Trophoblast cell (in vitro differentiated cells and primary cell): Measurements from ENCODE around the gene LYPD4.
A peak's percentile ranks its signal among the peaks of the same experiment; 100 is the strongest.

ENCODE experiments used
- DNase-seq, 2 donors: peaks; one replicate each; pipeline ENCODE4 v3.0.0-alpha.2; 2016
- H2AFZ ChIP-seq: 2 replicates; pipeline ENCODE4 v1.6.1; 2013; ENCODE audit warnings: low read length, moderate library complexity, mild to moderate bottlenecking; ENCODE audit not compliant: insufficient read depth, poor library complexity
- H2AK5ac ChIP-seq: 2 replicates; pipeline ENCODE4 v1.6.1; 2013; ENCODE audit warnings: mild to moderate bottlenecking, low read length
- H2BK120ac ChIP-seq: 2 replicates; pipeline ENCODE4 v1.6.1; 2013; ENCODE audit warnings: low read length, mild to moderate bottlenecking, moderate library complexity; ENCODE audit not compliant: insufficient read depth, poor library complexity
- H2BK12ac ChIP-seq: 2 replicates; pipeline ENCODE4 v1.6.1; 2013; ENCODE audit warnings: mild to moderate bottlenecking, low read length, moderate library complexity
- H2BK5ac ChIP-seq: 2 replicates; pipeline ENCODE4 v1.6.1; 2013; ENCODE audit warnings: low read length, low read depth, moderate library complexity, mild to moderate bottlenecking; ENCODE audit not compliant: poor library complexity
- H3K14ac ChIP-seq: 2 replicates; pipeline ENCODE4 v1.6.1; 2013; ENCODE audit warnings: mild to moderate bottlenecking, low read length
- H3K18ac ChIP-seq: 2 replicates; pipeline ENCODE4 v1.6.1; 2013; ENCODE audit warnings: mild to moderate bottlenecking, low read length
- H3K23ac ChIP-seq: 2 replicates; pipeline ENCODE4 v1.6.1; 2013; ENCODE audit warnings: low read length
- H3K27ac ChIP-seq: 2 replicates; pipeline ENCODE4 v1.5.1; 2013; ENCODE audit warnings: low read depth, mild to moderate bottlenecking, inconsistent platforms, low read length, moderate library complexity
- H3K27me3 ChIP-seq: 2 replicates; pipeline ENCODE4 v1.6.1; 2013; ENCODE audit warnings: inconsistent platforms, mild to moderate bottlenecking, low read length, moderate library complexity; ENCODE audit not compliant: insufficient read depth
- H3K36me3 ChIP-seq, 2 experiments: 1 replicate in 1 of 2; 2 replicates in 1 of 2; pipeline ENCODE4 v1.6.1; 2013; ENCODE audit warnings: low read length in 2 of 2, mild to moderate bottlenecking in 2 of 2, moderate library complexity in 1 of 2; ENCODE audit not compliant: insufficient read depth in 2 of 2, control insufficient read depth in 1 of 2
- H3K4ac ChIP-seq: 2 replicates; pipeline ENCODE4 v1.6.1; 2013; ENCODE audit warnings: low read depth, mild to moderate bottlenecking, low read length, moderate library complexity
- H3K4me1 ChIP-seq, 2 experiments: 1 replicate in 1 of 2; 2 replicates in 1 of 2; pipeline ENCODE4 v1.6.1; 2013; ENCODE audit warnings: low read length in 2 of 2, mild to moderate bottlenecking in 2 of 2, moderate library complexity in 1 of 2; ENCODE audit not compliant: insufficient read depth in 2 of 2, control insufficient read depth in 1 of 2
- H3K4me2 ChIP-seq: 2 replicates; pipeline ENCODE4 v1.6.1; 2013; ENCODE audit warnings: inconsistent platforms, mild to moderate bottlenecking, low read length, moderate library complexity
- H3K4me3 ChIP-seq: 2 replicates; pipeline ENCODE4 v1.5.1; 2013; ENCODE audit warnings: mild to moderate bottlenecking, low read depth, low read length, inconsistent platforms
- H3K79me1 ChIP-seq: one replicate; pipeline ENCODE4 v1.6.1; 2013; ENCODE audit warnings: low read length
- H3K79me2 ChIP-seq: 2 replicates; pipeline ENCODE4 v1.6.1; 2013; ENCODE audit warnings: low read length, mild to moderate bottlenecking; ENCODE audit not compliant: control insufficient read depth, insufficient read depth, poor library complexity
- H3K9ac ChIP-seq: 2 replicates; pipeline ENCODE4 v1.6.1; 2013; ENCODE audit warnings: mild to moderate bottlenecking, low read length
- H3K9me3 ChIP-seq: 2 replicates; pipeline ENCODE4 v1.6.1; 2013; ENCODE audit warnings: low read depth, mild to moderate bottlenecking, control low read depth, inconsistent platforms, low read length; ENCODE audit not compliant: insufficient read depth
- H4K12ac ChIP-seq: 2 replicates; pipeline ENCODE4 v1.6.1; 2013; ENCODE audit warnings: low read depth, mild to moderate bottlenecking, low read length, moderate library complexity
- H4K8ac ChIP-seq: 2 replicates; pipeline ENCODE4 v1.6.1; 2013; ENCODE audit warnings: low read depth, mild to moderate bottlenecking, low read length, moderate library complexity
- H4K91ac ChIP-seq: one replicate; pipeline ENCODE4 v1.6.1; 2013; ENCODE audit warnings: low read depth, mild to moderate bottlenecking, low read length, moderate library complexity
- WGBS: extraction: QIAGEN DNeasy Blood & Tissue Kit; methylation state at CpG from one replicate; pipeline ENCODE4 v1.1.7; 2013; ENCODE audit warnings: missing lambda C conversion rate; ENCODE audit not compliant: insufficient read length, insufficient coverage; ENCODE audit errors: extremely low coverage; 5-methylcytosine and 5-hydroxymethylcytosine counted together

LYPD4 gene

DNA sequence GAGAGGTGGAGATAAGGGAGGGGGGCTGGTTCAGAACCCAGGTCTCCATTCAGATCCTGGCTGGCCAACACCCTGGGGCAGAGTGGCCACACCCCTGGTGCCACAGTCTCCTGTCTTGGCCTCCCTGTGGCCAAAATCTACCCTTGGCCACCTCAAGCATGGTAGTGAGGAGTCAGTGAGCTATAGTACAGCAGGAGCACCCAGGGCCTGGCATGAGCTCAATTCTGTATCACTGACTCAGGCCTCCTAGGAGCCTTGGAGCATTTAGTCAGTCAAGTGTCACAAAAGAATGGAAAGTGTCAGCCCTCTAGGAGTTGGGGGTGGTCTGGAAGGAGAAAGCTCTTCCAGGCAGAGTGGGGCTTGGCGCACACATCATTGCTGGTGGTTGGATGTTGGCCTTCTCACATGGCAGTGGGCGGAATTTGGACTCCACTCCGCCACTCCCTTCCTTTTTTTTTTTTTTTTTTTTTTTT, 26.0 kb upstream of the LYPD4 start:
- Histone ChIP-seq H3K23ac (no peak overlapping the region), H3K79me1 (no peaks in the 10 kb centered on the region), H4K91ac (no peak overlapping the region), H3K4me3 (no peak overlapping the region), H3K9me3 (no peaks in the 10 kb centered on the region), H3K18ac (no peak overlapping the region), H2BK5ac (no peak overlapping the region), H4K12ac (no peak overlapping the region), H3K36me3 (peaks cover 59 to 64% of the 10 kb centered on the region in 2 experiments), H3K79me2 (no peaks in the 10 kb centered on the region), H3K27ac (no peak overlapping the region), H2BK12ac (no peak overlapping the region), H2AK5ac (no peak overlapping the region), H3K4ac (no peak overlapping the region), H3K27me3 (no peaks in the 10 kb centered on the region), H3K14ac (no peak overlapping the region), H2BK120ac (no peak overlapping the region), H3K9ac (no peak overlapping the region), H3K4me1 (no peaks in the 10 kb centered on the region), H4K8ac (no peak overlapping the region), H2AFZ (no peak overlapping the region), H3K4me2 (no peak overlapping the region)
- WGBS = no CpG with 5 or more reads among the region's 3 CpGs
- no peak for DNase-seq

DNA sequence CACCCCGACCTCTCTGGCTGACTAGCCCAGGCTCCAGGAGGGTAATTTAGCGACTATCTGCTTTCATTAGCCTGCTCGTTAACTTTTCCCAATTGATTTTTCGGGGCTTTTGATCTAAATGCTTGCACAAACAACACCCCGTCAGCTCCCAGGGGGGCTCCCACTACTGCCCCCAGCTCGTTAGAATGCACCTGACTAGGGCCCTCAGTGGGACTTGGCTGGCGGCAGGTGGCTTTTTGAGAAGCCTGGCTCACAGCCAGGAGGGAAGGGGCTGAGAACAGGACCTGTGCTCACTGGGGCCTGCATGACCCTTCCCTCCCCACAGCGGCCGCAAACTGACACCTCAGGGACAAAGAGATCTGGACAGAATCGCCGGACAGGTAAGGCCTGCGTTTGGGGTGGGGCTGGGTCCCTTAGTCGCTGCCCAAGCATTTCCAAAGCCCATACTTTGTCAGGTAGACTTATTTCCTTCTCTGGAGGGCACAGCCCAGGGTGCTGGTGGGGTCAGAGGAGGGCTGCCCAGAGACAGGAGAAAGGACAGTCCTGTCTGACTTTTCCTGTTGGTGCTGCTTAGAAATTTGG, 25.0 kb upstream of the LYPD4 start:
- no CpG with 5 or more reads among the region's 13 CpGs for WGBS
- no peak for DNase-seq

DNA sequence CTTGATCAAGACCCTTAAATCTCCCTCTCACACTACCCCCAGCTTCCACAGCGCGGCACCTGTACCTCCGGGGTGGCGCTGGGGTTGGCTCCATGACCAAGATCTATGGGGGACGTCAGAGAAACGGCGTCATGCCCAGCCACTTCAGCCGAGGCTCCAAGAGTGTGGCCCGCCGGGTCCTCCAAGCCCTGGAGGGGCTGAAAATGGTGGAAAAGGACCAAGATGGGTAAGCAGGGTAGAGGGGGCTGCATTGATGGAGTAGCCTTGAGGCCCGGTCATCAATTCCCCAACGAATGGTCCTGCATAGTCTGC, 24.5 kb upstream of the LYPD4 start:
- DNase-seq = no peak
- peaks cover 0 to 3% of the 10 kb centered on the region in 2 experiments for H3K4me1 ChIP-seq
- H2BK120ac ChIP-seq = no peak overlapping the region
- H3K14ac ChIP-seq = no peak overlapping the region
- no peak overlapping the region for H2AK5ac ChIP-seq
- H3K4me3 ChIP-seq = no peak overlapping the region
- H3K79me2 ChIP-seq = no peaks in the 10 kb centered on the region
- no peaks in the 10 kb centered on the region for H3K9me3 ChIP-seq
- no peak overlapping the region for H3K4ac ChIP-seq
- H3K23ac ChIP-seq = no peak overlapping the region
- no peak overlapping the region for H3K27ac ChIP-seq
- H3K18ac ChIP-seq = no peak overlapping the region
- no peaks in the 10 kb centered on the region for H3K27me3 ChIP-seq
- H4K12ac ChIP-seq = no peak overlapping the region
- no peak overlapping the region for H3K4me2 ChIP-seq
- no peak overlapping the region for H2BK5ac ChIP-seq
- H2BK12ac ChIP-seq = no peak overlapping the region
- H3K36me3 ChIP-seq = peaks cover 71 to 79% of the 10 kb centered on the region in 2 experiments
- no peaks in the 10 kb centered on the region for H3K79me1 ChIP-seq
- no peak overlapping the region for H3K9ac ChIP-seq
- WGBS = no CpG with 5 or more reads among the region's 12 CpGs
- H2AFZ ChIP-seq = no peak overlapping the region
- H4K8ac ChIP-seq = no peak overlapping the region
- H4K91ac ChIP-seq = no peak overlapping the region

More for the DNA sequence above, 25.0 kb upstream of the LYPD4 start:
- Histone ChIP-seq H3K9me3 (no peaks in the 10 kb centered on the region), H3K79me2 (no peaks in the 10 kb centered on the region), H4K91ac (no peak overlapping the region), H3K27me3 (no peaks in the 10 kb centered on the region), H3K4me1 (peaks cover 0 to 2% of the 10 kb centered on the region in 2 experiments), H3K18ac (no peak overlapping the region), H4K12ac (peak overlapping the region; percentile 16), H3K23ac (no peak overlapping the region), H2AFZ (no peak overlapping the region), H3K27ac (no peak overlapping the region), H3K4me2 (no peak overlapping the region), H3K79me1 (no peaks in the 10 kb centered on the region), H2BK120ac (no peak overlapping the region), H4K8ac (no peak overlapping the region), H3K4me3 (no peak overlapping the region), H3K9ac (no peak overlapping the region), H2AK5ac (no peak overlapping the region), H3K36me3 (peaks cover 66 to 74% of the 10 kb centered on the region in 2 experiments), H2BK5ac (no peak overlapping the region), H2BK12ac (no peak overlapping the region), H3K14ac (no peak overlapping the region), H3K4ac (no peak overlapping the region)

DNA sequence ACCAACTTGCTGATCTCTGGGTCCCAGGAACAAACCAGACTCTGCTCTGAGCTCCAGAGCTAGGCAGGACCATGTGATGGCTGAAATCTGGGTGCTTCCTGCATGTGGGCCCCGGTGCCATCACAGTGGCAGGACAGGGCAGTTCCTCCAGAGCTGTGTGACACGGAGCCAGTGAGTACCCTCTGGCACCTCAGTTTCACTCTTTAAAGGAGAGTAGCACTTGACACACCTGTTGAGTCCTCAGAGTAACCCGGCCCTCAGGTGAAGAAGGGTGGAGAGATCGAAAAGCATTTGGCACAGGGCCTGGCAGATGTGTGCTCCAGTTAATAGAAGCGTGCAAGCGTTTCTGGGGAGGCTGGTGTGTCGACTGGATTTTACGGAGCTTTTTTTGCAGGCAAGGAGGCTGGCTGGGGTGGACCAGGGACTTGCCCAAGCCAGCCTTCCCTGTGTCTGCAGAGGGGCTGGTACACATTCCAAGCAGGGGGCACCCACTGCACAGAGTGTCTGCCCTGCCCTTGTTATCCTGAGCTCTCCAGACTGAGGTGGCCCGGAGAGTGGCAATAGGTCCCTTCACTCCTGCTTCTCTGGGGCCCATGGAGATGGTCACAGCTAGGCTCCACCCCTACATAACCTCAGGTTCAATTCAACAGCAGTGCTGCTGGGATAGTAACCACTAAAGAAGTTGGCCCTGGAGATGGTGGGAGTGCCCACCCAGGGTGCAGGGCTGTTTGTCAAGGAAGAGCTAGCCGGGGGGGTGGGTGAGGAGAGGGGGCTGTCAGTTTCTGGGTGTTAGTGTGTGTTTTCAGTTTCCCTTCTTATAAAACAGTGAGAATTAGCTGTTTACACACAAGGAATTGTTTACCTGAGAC, 23.9 kb upstream of the LYPD4 start:
- Histone ChIP-seq H3K4ac (no peak overlapping the region), H3K36me3 (peaks cover 77 to 83% of the 10 kb centered on the region in 2 experiments), H3K18ac (no peak overlapping the region), H2BK5ac (no peak overlapping the region), H3K4me1 (peaks cover 2 to 3% of the 10 kb centered on the region in 2 experiments), H4K8ac (no peak overlapping the region), H4K12ac (peak overlapping the region; percentile 43), H3K27me3 (no peaks in the 10 kb centered on the region), H4K91ac (no peak overlapping the region), H2AK5ac (no peak overlapping the region), H2BK12ac (no peak overlapping the region), H3K4me3 (no peak overlapping the region), H3K9ac (no peak overlapping the region), H3K27ac (no peak overlapping the region), H3K4me2 (no peak overlapping the region), H2BK120ac (no peak overlapping the region), H3K79me1 (no peaks in the 10 kb centered on the region), H3K9me3 (no peaks in the 10 kb centered on the region), H3K23ac (no peak overlapping the region), H3K79me2 (peaks cover 3% of the 10 kb centered on the region), H2AFZ (no peak overlapping the region), H3K14ac (no peak overlapping the region)
- no peak for DNase-seq
- WGBS = no CpG with 5 or more reads among the region's 10 CpGs
